ENCODE results near the gene LRRC10.

The LRRC10 gene, protein sequence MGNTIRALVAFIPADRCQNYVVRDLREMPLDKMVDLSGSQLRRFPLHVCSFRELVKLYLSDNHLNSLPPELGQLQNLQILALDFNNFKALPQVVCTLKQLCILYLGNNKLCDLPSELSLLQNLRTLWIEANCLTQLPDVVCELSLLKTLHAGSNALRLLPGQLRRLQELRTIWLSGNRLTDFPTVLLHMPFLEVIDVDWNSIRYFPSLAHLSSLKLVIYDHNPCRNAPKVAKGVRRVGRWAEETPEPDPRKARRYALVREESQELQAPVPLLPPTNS
- total RNA-seq, result 0 reads per million in 3 experiments

DNA sequence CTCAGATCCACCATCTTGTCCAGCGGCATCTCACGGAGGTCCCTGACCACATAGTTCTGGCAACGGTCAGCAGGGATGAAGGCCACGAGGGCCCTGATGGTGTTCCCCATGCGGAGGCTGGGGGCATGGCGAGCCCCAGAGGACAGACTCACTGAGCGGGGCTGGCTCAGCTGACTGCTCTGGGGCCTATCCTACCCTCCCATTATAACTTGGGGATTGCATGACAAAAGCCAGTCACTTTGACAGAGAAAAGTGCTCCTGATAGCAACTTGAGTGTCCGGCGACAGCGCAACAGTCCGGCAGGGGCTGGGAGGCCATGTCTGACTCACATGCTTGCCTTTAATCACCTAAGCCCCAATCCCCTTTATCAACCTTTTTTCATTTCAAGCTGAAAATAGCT, at the start of gene LRRC10:
Gene LRRC10, minus strand, starts transcription at position 179 of the 400 bp plus-strand sequence. Its CDS starts 69 bp downstream, at position 110.
- DNase-seq, result no peak

DNA sequence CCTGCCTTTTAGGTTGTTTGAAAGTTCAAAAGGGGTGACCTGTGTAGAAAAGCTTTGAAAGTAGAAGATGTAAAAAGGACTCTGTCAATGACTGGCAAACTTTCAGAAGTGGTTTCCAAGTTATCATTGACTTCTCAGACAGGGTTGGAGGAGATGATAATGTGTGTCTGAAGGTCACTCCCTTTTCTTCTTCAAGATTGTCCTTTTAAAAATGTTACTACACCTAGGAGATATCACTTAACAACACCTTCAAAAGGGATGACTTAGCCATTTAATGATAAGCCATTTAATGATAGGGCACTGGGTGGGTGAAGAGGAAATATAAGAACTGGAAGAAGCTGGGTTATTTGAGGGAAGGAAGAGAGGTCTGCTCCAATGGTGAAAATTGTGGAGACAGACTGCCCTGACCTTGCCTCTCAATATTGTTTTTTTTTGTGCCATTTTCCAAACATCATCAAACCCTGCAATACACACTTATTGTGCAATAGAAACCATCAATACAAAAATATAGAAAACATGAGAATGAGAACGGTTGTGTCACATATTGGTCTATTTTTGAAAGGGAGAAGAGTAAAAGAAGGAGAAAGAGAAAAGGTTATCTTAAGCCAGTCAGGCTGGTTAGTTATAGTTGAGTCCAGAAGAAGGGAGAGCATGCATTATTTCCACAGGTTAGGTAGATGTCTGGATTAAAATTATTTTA, 49.6 kb upstream of the LRRC10 start:
- DNase-seq, result no peak

DNA sequence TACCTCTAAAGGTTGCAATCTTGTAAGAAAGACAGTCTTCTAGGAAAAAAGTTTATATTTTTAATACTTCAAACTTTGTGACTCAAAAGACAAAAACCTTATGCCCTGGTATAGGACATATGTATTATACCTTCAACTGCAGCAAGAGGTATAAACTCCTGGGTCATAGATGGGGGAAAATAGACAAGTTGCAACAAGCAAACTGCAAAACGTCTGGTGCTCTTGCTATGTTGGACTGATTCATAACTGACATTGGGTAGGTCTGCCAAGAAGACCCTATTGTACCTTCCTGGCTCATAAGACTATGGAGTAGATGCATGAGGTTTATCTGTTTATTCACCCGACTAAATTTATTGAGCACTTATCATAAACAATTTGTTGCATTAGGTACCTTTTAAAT, 47.5 kb upstream of the LRRC10 start:
- no peak for DNase-seq

DNA sequence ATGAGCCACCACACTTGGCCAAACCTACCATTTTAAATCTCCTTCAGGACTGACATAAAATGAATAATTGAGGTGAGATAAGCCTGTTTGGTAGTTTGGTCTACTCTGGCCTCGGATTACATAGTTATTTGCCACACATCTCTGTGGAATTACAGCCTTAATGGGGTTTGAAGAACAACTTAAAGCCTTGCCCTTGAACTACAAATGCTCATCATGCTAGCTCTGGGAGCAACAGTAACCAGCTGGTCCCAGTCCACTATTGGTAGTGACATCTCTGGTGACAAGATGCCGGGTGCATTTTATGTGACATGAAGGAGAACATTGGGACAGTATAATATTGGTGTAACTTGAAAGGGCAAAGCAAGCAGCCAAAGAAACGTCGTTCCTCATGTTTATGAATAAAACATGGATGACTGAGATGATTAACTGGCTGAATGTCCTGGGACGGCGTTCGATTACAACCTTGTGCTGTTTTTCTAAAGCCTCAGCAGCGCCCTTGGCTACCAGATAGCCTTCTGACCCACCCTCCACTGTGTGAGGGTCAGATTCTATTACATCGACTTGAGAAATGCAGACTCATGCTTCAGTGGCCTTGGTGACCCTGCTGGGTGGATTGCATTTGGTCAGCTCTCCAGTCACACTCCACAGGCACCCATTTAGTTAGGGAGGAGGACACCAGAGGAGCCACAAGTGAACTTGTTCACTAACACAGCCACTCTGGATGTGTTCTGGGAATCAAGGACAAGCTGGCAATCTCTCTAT, 46.9 kb upstream of the LRRC10 start:
- no peak for DNase-seq

DNA sequence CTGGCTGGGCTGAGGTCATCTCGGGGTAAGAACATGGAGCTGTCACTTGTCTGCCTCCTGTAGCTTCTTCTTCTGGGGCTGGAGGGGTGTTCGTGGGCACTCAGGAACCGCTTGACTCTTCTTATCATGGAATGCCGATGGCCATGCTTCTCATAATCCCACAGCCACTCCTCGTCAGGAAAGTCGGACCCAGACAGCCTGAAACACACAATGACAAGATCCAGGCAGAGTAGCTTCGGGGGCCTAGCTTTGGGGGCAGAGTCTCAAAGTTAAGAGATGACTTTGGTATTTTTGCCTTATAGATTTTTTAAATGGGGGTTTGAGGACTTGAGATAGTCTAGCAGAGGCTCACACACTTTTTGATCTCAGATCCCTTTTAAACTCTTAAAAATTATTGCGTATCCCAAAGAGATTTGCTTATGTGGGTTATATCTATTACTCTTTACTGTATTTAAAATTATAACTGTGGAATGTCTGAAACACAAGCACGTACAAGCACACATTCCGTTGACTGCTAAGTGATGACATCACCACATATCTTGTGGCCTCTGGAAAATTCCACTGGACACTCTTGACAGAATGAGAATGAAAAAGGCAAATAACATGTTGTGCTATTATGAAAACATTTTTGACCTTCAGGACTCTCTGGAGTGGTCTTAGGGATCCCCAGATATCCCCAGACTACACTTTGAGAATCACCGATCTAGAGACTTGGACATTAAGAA, 45.1 kb upstream of the LRRC10 start:
- DNase-seq, result no peak

DNA sequence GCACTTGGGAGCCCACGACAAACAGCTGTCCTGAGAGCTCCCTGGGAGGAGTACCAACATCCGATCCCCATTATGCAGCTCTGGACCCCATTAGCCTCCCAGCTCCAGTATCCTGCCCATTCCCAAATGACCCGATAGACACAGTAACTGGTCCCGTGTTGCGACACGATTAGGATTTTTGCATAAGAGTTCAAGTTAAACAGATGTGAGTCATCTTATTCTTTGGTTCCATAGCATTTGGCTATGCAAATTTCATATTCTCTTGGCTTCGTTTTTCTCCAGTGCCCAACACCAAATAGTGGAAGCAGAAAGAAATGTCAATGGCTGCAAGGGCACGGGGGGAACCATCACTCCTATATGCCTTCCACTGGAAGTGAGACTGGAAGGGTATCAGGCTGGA, 43.0 kb upstream of the LRRC10 start:
- DNase-seq, result no peak

DNA sequence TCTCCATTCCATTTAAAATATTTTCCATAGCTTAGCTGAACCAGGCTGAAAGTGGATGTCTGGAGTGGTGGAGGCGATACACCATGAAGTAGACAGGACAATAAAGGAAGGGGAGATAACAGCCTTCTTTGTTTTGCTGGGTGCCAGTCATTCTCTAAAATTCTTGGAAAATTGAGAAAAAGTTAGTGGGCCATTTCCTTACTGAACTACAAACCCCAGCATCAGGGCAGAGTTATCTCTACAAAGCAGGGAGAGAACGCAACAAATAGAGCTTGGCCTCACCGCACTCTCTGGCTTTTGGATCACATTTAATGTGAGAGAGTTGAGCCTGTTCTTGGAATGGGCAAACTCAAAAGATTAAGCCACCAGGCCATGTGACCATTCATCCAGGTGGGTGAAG, 41.2 kb upstream of the LRRC10 start:
- no peak for DNase-seq

DNA sequence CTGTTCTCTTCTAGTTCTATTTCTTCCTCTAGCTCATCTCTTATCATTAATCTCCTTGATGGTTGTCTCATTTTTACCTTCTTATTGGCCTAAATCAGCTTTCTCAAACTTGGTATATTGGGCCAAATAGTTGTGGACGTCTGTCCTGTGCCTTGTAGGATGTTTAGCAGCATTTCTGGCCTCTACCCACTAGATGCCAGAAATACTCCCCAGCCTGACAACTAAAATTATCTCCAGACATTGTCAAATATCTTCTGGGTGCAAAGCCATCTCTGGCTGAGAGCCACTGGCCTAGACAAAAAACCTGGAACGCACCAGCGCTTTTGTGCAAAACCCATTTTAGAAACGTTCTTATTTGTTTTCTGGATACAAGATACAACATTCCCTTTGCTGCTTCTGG, 38.8 kb upstream of the LRRC10 start:
- DNase-seq, result no peak

DNA sequence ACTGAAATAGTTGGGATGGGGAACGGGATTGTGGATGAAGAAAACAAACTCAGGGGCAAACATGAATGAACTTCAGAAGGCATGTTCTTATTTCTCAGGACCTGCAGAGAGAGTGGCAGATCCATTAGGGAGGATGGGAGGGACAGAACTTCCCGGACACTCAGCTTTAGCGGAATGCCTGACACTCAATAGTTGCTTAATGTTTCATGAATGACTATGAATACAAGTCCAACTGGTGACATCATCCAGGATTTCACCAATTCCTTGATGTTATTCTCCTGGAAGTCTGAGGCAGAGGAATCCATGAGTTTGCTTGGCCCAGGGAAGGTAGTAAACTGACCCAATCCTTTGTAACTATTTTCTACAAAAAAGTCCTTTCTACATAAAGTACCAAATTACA, 37.8 kb upstream of the LRRC10 start:
- no peak for DNase-seq

DNA sequence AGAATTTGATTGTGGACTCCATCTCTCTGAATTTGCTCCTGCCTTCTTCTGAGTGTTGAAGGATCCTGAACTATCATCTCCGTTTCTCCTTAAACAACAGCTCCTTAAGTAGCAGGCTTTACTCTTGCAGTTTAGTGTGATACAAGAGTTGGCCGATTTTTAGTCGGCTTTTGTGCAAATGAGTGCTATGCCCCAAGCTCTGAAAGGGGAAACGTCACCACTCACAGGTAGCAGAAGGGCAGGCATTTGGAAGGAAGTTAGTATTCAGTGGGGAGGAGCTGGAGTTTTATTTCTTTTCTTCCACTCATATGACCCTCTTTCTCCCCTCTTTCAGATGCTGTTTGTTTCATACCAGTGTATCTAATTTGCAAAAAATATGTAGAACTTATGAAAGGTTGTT, 36.5 kb upstream of the LRRC10 start:
- no peak for DNase-seq

DNA sequence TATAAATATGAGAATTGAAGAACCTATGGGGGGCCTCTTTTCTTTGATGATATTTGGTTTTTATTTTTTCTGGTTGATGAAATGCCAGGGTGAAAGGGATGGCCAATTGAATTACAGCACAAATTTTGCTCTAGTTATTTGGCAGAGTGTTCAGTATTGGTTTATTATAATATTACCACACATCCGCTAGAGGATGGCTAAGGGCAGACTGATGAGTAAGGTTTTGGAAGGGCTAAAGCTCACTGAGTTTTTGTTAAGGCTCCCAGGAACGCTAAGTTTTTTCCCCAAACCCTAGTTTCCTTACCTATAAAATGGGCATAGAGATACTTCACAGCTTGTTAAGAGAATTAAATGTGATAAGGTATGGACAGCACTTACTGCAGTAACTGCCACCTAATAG, 34.3 kb upstream of the LRRC10 start:
- DNase-seq, result no peak

DNA sequence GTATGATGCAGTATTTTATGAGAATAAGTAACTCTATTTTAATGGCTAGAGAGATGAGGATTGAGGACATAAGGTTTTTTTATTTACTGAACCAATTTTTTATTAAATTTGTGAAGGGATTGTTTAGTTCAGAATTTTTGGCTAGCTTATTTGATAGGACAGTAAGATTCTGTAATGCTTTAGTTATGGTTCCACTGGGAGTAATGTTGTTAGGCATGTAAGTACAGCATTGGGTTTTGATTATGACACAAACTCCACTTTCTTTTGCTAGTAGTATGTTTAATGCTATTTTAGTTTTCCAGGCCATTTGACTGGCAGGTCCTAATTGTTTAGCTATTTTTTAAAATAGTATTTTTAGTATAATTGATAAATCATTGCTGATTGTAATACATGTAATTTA, 33.8 kb upstream of the LRRC10 start:
- DNase-seq, result no peak

DNA sequence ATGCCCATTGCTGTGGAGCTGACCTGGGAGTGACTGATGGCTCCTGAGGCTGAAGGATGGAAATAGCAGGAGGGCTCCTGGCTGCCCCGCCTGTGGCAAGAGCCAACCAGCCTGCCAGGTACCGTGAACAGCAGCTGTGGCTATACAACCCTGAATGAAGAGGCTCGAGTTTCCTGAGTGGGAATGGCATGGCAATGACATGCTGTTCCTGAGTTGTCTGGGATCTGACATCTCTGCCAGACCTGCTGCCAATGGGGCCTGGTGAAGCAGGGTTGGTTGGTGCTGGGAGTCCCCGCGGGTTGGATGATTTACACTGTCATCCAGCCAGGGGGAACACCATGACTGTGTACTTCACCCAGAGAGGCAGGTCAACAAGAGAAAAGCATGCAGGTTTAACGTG, 31.8 kb upstream of the LRRC10 start:
- no peak for DNase-seq

DNA sequence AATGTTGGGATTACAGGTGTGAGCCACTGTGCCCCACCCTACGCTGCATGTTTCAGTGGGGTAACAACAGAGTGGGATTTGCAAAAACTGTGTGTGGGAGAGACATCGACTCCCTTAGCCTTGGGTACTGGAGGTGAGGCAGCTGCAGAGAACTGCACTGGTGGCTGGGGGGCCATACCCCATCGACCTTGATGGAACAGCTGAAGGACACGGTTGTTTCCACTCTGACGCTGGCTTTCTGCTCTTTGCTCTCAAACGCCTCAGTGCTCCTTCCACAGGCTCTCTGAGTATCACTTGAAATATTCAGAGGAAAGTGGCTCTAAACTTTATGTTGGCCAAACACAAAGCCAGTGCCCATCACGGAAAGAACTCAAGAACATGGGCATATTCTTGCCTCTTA, 30.8 kb upstream of the LRRC10 start:
- DNase-seq, result no peak

DNA sequence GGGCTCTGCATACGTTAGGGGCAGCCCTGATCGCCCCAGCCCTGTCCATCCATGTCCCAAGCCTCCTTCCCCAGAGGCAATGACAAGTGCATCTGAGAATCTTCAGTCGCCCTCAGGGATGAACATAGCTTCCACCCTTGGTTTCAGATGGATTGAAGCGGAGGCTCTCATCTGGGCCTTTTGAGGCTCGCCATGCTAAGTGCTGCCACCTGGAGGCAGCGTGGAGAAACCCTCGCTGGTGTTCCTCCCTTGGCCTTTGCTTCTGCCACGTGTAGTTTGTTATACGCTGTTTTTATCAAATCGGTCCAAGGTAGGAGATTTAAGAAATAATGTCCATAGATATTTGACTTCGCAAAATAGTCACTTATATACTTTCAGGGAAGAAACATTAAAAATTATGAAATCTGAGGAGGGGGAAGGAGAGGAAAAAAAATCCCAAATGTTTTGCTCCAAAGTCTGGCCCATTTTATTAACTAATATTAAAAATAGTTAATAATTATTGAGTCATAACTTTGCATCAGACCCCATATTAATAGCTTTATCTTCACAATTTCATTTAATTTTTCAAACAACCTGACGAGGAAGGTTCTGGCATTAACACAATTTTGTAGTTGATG, 28.8 kb upstream of the LRRC10 start:
- peak; percentile 43 for DNase-seq

DNA sequence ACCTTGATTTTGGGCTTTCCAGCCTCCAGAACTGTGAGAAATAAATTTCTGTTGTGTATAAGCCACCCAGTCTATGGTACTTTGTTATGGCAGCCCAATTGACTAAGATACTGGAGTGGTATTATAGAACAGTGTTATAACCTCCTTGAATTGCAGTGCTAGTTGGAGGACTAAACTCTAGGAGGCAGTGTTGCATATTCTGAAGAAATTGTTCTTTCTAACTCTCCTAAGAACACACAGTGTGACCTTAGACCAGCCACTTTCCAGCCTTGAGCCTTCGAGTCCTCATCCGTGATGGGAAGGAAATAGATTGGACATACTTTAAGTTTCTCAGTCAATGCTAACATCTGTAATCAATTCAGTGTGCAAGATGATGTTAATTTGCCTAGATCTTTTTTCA, 22.4 kb upstream of the LRRC10 start:
- no peak for DNase-seq

DNA sequence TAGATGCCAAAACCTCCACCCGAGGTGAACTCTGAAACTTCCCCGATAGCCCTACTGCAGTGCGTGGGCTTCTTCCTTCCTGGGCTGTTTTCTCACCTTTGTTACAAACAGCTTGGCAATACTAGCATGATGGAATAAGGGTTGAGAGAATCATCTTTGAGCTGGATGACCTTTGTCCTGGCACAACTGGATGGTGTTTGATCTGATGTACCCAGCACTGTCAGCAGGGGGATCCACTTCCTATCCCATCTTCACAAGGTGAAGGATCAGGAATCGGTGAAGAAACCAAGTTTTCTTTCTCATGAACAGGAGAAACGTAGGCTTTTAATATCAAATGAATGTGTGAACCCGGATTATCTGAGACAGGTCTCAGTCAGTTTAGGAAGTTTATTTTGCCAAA, 19.5 kb upstream of the LRRC10 start:
- DNase-seq, result no peak

DNA sequence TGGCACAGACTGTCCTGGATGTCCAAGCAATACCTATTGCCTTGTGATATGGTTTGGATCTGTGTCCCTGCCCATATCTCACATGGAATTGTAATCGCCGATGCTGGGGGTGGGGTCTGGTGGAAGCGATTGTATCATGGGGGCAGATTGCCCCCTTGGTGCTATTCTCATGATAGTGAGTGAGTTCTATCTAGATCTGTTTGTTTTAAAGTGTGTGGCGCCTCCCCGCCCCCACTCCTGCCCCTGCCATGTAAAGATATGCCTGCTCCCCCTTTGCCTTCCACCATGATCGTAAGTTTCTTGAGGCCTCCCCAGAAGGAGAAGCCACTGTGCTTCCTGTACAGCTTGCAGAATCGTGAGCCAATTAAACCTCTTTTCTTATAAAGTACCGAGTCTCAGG, 16.8 kb upstream of the LRRC10 start:
- DNase-seq, result no peak

DNA sequence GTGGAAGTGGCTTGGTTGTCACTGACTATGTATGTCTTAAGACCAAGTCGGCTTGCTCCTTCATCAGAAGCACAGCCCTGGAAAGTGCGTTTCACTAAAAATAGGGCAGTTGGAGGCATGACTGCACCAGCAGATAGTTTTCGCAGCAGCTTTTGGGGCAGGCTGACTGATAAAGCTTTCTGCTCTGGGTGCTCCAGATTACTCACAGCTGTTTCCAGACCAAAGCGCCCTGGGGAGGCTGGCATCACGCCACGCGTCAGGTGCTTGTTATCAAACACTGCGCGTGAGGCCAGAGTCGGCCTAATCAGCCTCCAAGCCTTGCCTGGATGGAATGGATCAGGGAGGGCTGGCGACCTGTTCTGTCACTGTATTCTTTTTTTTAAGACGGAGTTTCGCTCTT, 13.3 kb upstream of the LRRC10 start:
- no peak for DNase-seq

DNA sequence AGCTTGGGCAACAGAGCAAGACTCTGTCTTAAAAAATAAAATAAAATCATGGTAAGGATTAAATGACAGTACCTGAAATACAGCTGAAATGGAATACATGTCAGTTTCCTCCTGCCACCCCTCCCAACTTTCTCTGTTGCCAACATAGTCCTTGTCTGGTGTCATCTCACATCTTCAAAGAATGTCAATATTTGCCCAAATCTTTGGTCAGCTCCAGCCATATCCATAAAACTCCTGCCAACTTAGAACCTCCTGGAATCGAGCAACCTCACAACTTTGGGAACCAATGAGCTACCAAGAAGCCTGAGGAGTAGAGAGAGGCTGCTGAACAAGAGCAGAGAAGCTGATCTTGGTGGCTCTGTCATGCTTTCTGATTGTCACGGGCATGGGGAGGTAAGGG, 10.8 kb upstream of the LRRC10 start:
- DNase-seq, result no peak

DNA sequence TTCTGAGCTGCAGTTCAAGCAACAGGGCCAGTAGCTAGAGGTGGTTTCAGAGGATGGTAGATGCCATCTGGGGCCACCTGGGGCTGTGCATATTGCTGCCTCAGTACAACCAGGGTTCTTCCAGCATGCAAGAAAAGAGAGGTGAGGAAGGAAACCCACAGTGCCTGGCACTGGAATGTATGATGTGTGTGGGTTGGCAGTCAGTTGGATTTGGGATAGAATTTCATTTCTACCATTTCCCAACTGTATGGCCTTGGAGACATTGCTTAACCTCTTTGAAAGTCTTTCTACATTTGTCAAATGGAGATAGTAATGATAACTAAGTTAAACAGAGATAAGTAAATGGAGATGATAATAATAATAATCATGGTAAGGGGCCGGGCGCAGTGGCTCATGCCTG, 10.2 kb upstream of the LRRC10 start:
- DNase-seq, result no peak

DNA sequence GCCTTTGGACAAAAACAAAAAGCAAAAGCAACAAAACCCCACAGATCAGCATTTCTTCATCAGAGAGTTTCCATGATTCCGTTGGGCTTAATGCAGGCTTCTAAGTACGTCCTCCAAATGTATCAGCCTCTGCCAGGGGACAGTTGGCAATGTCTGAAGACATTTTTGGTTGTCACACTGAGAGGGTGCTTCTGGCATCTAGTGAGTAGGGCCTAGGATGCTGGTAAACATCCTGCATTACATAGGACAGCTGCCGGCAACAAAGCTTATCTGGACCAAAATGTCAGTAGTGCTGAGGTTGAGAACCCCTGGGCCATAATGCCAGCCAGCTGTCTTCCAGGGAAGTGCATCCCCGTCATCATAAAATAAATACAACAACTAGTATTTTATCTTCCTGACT, 9.4 kb upstream of the LRRC10 start:
- DNase-seq, result no peak

DNA sequence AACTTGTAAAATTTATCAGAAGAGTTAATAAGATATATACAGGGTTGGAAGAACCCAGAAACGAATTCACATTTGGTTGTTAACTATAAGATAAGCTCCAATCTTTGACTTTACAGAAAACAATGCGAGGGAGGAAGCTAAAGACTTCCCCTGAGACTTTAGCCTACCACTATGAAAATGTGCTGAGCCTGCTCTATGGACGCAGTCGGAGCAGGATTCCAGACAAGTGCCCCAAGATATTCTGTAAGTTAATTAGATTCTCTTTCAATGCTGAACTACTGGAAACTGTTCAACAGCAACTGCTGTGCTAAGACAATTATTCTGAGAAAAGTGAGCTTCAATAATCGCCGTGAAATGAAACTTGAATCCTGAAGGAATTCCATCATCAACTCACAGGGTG, 8.3 kb upstream of the LRRC10 start:
- no peak for DNase-seq

Measured in central memory CD4-positive, alpha-beta T cell (primary cell).